CD8-positive, alpha-beta memory T cell (primary cell): ENCODE data around the gene TENM3. TPM values are rescaled to one million over a fixed set of nuclear protein-coding genes. Genes with fewer than 3 reads are reported as not detected.

ENCODE experiments used
- CTCF ChIA-PET: fragments of 350-600 bp; sonication (Branson Sonifier 250); formaldehyde crosslinking; loops from one replicate; lab custom pipeline; 2021; ENCODE audit warnings: antibody characterized with exemption; lab: Charles Lee
- POLR2A ChIA-PET: fragments of 350-600 bp; sonication (Branson Sonifier 250); formaldehyde crosslinking; loops from one replicate; lab custom pipeline; 2021; ENCODE audit warnings: antibody characterized with exemption; lab: Charles Lee
- DNase-seq, 5 donors: peaks; one replicate each; pipeline versions ENCODE4 v3.0.0 to v3.0.0-alpha.2; 2020 to 2022; ENCODE audit warnings: mixed read lengths in 1 of 5
- H3K27ac ChIP-seq: one replicate; pipeline ENCODE4 v1.7.0; 2013; ENCODE audit warnings: low read depth, mild to moderate bottlenecking, low read length, moderate library complexity
- H3K27me3 ChIP-seq: 2 replicates; pipeline ENCODE4 v1.7.0; 2013; ENCODE audit warnings: low read length, mild to moderate bottlenecking; ENCODE audit not compliant: insufficient read depth, poor library complexity, severe bottlenecking
- H3K36me3 ChIP-seq: 2 replicates; pipeline ENCODE4 v1.7.0; 2013; ENCODE audit warnings: mild to moderate bottlenecking, low read length, moderate library complexity; ENCODE audit not compliant: insufficient read depth
- H3K4me1 ChIP-seq: 2 replicates; pipeline ENCODE4 v1.7.0; 2013; ENCODE audit warnings: mild to moderate bottlenecking, low read length, moderate library complexity; ENCODE audit not compliant: insufficient read depth
- H3K4me3 ChIP-seq: 2 replicates; pipeline ENCODE4 v1.7.0; 2013; ENCODE audit warnings: mild to moderate bottlenecking, low read length
- H3K9me3 ChIP-seq: 2 replicates; pipeline ENCODE4 v1.7.0; 2013; ENCODE audit warnings: mild to moderate bottlenecking, low read length
- H3K27ac Mint-ChIP-seq, 8 donors: one replicate each; pipeline ENCODE4 v1.8.0; 2020 to 2021; ENCODE audit warnings: mixed read lengths in 8 of 8, mild to moderate bottlenecking in 6 of 8, inconsistent platforms in 3 of 8, moderate library complexity in 3 of 8
- H3K27me3 Mint-ChIP-seq, 2 donors: one replicate each; pipeline ENCODE4 v1.8.0; 2020 to 2021; ENCODE audit warnings: mixed read lengths in 2 of 2, mild to moderate bottlenecking in 1 of 2, moderate library complexity in 1 of 2
- H3K36me3 Mint-ChIP-seq, 3 donors: one replicate each; pipeline ENCODE4 v1.8.0; 2020 to 2021; ENCODE audit warnings: mixed read lengths in 3 of 3, inconsistent platforms in 1 of 3, mild to moderate bottlenecking in 1 of 3
- H3K4me1 Mint-ChIP-seq, 3 donors: one replicate each; pipeline ENCODE4 v1.8.0; 2020 to 2021; ENCODE audit warnings: mixed read lengths in 3 of 3, inconsistent platforms in 1 of 3, mild to moderate bottlenecking in 1 of 3
- H3K4me3 Mint-ChIP-seq, 7 donors: one replicate each; pipeline ENCODE4 v1.8.0; 2020 to 2021; ENCODE audit warnings: mixed read lengths in 7 of 7, mild to moderate bottlenecking in 6 of 7, moderate library complexity in 4 of 7, inconsistent platforms in 2 of 7
- H3K9me3 Mint-ChIP-seq, 5 donors: one replicate each; pipeline ENCODE4 v1.8.0; 2020 to 2022; ENCODE audit warnings: mixed read lengths in 5 of 5, mild to moderate bottlenecking in 3 of 5, moderate library complexity in 2 of 5, inconsistent platforms in 1 of 5
- polyA plus RNA-seq: library from polyadenylated mRNA; unstranded; fragments of 300-500 nt; fragmentation: Illumina TruSeq; gene quantifications from one replicate; pipeline ENCODE4 v1.2.3, GENCODE V29; 2021
- total RNA-seq, 2 experiments: library from RNA; stranded (reverse); gene quantifications; one replicate each; pipeline ENCODE4 v1.2.3, GENCODE V29; 2021

TENM3 gene
- total and polyA plus RNA-seq, 3 experiments from 2014 or later: not detected

DNA sequence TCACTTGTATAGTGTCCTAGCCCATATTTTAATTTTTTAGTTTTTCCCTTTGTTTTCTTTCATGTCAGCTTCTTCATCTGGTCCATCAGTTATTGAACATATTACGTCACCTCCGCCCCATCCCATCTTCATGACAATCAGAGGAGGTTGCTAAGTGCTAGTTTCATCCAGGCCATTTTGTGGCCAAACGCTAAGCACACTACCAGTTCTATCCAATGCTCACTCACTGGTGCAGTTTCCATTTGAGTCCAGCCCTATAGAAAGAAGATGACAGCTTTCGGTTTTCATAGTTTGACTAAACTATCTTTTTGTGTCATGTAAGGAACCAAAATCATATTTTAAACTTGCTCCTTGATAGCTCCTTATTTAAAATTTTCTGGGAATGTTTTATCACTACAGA lies 304.2 kb downstream of the TENM3 start:
- no peaks in the 10 kb centered on the region for H3K36me3 Mint-ChIP-seq
- Histone ChIP-seq H3K27ac (no peak overlapping the region), H3K4me3 (no peak overlapping the region), H3K9me3 (no peaks in the 10 kb centered on the region), H3K27me3 (no peaks in the 10 kb centered on the region), H3K36me3 (no peaks in the 10 kb centered on the region), H3K4me1 (no peaks in the 10 kb centered on the region)
- peaks cover 3 to 16% of the 10 kb centered on the region in 2 donors for H3K27me3 Mint-ChIP-seq
- H3K4me3 Mint-ChIP-seq: no peak overlapping the region
- H3K9me3 Mint-ChIP-seq: no peaks in the 10 kb centered on the region
- no peak overlapping the region for H3K27ac Mint-ChIP-seq
- ChIA-PET POLR2A (no interaction called here), CTCF (no interaction called here)
- no peak for DNase-seq
- H3K4me1 Mint-ChIP-seq: no peaks in the 10 kb centered on the region

DNA sequence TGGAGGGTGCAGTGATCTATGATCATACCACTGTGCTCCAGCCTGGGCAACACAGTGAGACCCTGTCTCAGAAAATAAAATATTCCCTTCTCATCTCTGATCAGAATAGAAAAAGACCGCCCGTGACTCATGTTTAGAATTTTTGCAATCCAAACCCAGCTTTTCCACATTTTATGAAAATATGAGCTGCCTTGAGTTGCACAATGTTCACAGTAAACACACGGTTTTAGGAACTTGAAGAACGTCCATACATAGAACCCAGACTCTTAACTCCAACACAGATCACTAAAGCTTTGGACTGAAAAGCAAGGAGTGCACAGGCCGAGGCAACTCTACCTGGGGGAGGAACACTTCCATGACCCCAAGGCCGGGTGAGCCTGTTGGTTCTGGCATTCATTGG lies 305.0 kb downstream of the TENM3 start:
- H3K36me3 Mint-ChIP-seq: no peaks in the 10 kb centered on the region
- CTCF ChIA-PET: no interaction called here
- no peak overlapping the region for H3K27ac Mint-ChIP-seq
- Histone ChIP-seq H3K4me3 (no peak overlapping the region), H3K27me3 (no peaks in the 10 kb centered on the region), H3K4me1 (no peaks in the 10 kb centered on the region), H3K9me3 (no peaks in the 10 kb centered on the region), H3K36me3 (no peaks in the 10 kb centered on the region), H3K27ac (no peak overlapping the region)
- DNase-seq: no peak
- H3K9me3 Mint-ChIP-seq: no peaks in the 10 kb centered on the region
- POLR2A ChIA-PET: no interaction called here
- no peak overlapping the region for H3K4me3 Mint-ChIP-seq
- peaks cover 3 to 16% of the 10 kb centered on the region in 2 donors for H3K27me3 Mint-ChIP-seq
- H3K4me1 Mint-ChIP-seq: no peaks in the 10 kb centered on the region

DNA sequence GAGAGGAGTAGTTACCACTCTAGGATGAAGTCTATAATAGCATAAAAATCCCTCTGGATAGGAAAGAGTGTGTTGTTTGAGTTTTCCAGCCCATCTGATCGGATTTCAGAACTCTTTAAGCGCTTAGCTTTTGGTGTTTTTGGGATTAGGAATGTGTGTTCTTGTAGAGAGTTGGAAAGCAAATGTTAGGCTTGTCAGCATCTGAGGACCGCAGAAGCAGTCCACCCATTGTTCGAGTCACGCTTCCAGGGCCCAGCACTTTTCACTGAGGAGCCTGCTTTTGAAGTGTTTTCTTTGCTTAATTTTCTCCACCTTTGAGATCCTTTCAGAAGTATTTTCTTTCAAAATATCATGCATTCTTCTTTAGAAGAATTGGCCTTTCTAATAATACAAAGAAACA lies 306.2 kb downstream of the TENM3 start:
- Histone ChIP-seq H3K27me3 (no peaks in the 10 kb centered on the region), H3K4me3 (no peak overlapping the region), H3K4me1 (no peaks in the 10 kb centered on the region), H3K27ac (no peak overlapping the region), H3K9me3 (no peaks in the 10 kb centered on the region), H3K36me3 (no peaks in the 10 kb centered on the region)
- Mint-ChIP-seq H3K9me3 (no peaks in the 10 kb centered on the region), H3K4me3 (no peak overlapping the region), H3K36me3 (no peaks in the 10 kb centered on the region), H3K27me3 (peaks cover 2 to 21% of the 10 kb centered on the region in 2 donors), H3K4me1 (no peaks in the 10 kb centered on the region), H3K27ac (no peak overlapping the region)
- ChIA-PET CTCF (no interaction called here), POLR2A (no interaction called here)
- no peak for DNase-seq

DNA sequence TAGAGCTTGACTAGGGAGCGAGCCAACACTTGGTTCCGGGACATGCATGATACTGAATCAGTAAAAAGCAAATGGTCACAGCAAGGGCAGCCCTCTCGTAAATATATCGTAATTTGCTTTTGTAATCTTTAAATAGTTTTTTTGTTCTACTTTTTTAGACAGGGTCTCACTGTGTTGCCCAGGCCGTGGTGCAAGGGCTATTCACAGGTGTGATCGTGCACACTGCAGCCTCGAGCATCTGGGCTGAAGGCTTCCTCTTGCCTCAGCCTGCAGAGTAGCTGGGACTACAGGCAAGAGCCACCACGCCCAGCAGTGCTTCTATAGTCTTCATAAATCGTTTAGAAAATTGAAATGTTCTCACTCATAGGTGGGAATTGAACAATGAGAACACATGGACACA lies 309.7 kb downstream of the TENM3 start:
- H3K36me3 ChIP-seq: no peaks in the 10 kb centered on the region
- CTCF ChIA-PET: no interaction called here

DNA sequence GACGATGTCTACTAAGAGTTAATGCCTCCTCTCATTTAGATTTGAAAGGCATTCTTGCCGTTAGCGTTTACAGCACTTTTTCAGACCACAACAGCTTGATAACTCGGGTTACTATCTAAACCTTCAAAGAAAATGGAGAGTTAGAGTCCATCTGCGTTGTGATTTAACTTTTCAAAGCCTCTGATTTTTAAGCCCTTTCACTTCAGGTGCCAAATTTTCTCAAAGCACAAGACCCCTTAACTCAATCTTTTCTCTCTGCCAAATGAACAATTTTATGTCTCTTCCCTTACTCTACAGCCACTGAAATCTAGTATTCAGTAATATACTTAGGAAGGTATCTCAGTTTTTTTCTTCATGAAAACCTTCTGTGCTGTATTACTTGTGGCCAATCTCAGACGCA lies 310.5 kb downstream of the TENM3 start:
- H3K4me1 Mint-ChIP-seq: no peaks in the 10 kb centered on the region

More for the DNA sequence above, 309.7 kb downstream of the TENM3 start:
- Mint-ChIP-seq H3K9me3 (no peaks in the 10 kb centered on the region), H3K4me3 (no peak overlapping the region), H3K27ac (no peak overlapping the region), H3K27me3 (peaks cover 2 to 22% of the 10 kb centered on the region in 2 donors), H3K36me3 (no peaks in the 10 kb centered on the region), H3K4me1 (no peaks in the 10 kb centered on the region)
- POLR2A ChIA-PET: no interaction called here
- no peak for DNase-seq
- no peaks in the 10 kb centered on the region for H3K9me3 ChIP-seq
- no peaks in the 10 kb centered on the region for H3K27me3 ChIP-seq
- no peak overlapping the region for H3K4me3 ChIP-seq
- H3K27ac ChIP-seq: no peak overlapping the region
- no peaks in the 10 kb centered on the region for H3K4me1 ChIP-seq

DNA sequence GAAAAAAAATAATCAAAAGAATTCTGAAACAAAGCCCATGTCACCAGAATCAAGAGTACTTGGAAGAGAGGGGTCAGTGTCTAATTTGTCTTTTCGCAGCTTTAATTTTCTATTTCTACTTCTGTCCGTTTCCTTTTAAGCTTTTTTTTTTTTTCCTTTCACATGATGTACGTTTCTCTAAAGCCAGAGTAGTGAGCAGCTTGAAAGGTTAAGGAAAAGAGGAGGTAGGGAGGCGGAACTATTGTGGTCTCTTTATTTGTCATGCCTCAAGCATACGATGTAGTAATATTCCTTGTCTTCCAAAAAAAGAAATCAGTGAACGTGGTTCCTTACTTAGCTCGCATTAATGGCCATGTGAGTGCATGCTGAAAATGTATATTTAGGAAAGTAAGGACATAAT lies 311.5 kb downstream of the TENM3 start:
- CTCF ChIA-PET: no interaction called here
- Histone ChIP-seq H3K9me3 (no peaks in the 10 kb centered on the region), H3K27me3 (no peaks in the 10 kb centered on the region), H3K36me3 (no peaks in the 10 kb centered on the region), H3K4me3 (no peak overlapping the region), H3K4me1 (no peaks in the 10 kb centered on the region), H3K27ac (no peak overlapping the region)
- POLR2A ChIA-PET: no interaction called here
- Mint-ChIP-seq H3K4me1 (no peaks in the 10 kb centered on the region), H3K4me3 (no peak overlapping the region), H3K27ac (no peak overlapping the region), H3K36me3 (no peaks in the 10 kb centered on the region), H3K27me3 (peaks cover 0 to 16% of the 10 kb centered on the region in 2 donors), H3K9me3 (peaks cover 0 to 2% (median 0%) of the 10 kb centered on the region in 5 donors)
- DNase-seq: no peak

More for the DNA sequence above, 310.5 kb downstream of the TENM3 start:
- Mint-ChIP-seq H3K9me3 (peaks cover 0 to 2% (median 0%) of the 10 kb centered on the region in 5 donors), H3K36me3 (no peaks in the 10 kb centered on the region), H3K27ac (no peak overlapping the region), H3K27me3 (peaks cover under 1 to 18% of the 10 kb centered on the region in 2 donors), H3K4me3 (no peak overlapping the region)
- Histone ChIP-seq H3K27ac (no peak overlapping the region), H3K4me3 (no peak overlapping the region), H3K27me3 (no peaks in the 10 kb centered on the region), H3K4me1 (no peaks in the 10 kb centered on the region), H3K36me3 (no peaks in the 10 kb centered on the region), H3K9me3 (no peaks in the 10 kb centered on the region)
- no peak for DNase-seq
- ChIA-PET CTCF (no interaction called here), POLR2A (no interaction called here)

DNA sequence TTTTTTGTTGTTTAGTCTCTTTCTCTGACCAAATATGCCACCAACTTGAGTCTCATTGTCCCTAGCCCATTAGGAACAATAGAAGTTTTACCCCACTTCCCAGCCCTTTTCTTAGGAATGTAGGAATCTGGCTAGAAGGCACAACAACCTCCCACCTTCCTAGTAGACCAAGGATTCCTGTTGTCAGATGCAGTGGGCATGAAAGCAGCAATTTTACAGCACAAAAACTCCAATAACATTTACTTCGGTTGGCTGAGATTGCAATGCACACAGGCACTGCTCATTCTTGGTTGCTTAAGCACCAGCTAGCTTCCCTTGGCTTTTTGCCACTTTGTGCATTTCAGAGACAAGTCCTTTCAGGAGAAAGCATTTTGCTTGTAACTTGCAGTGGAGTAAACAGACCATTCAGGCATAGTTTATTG lies 312.8 kb downstream of the TENM3 start:
- Mint-ChIP-seq H3K27me3 (peaks cover 2 to 25% of the 10 kb centered on the region in 2 donors), H3K4me1 (no peaks in the 10 kb centered on the region), H3K36me3 (no peaks in the 10 kb centered on the region), H3K4me3 (no peak overlapping the region), H3K27ac (no peak overlapping the region), H3K9me3 (peaks cover 0 to 2% (median 0%) of the 10 kb centered on the region in 5 donors)
- Histone ChIP-seq H3K36me3 (no peaks in the 10 kb centered on the region), H3K27ac (no peak overlapping the region), H3K4me3 (no peak overlapping the region), H3K9me3 (no peaks in the 10 kb centered on the region), H3K4me1 (no peaks in the 10 kb centered on the region), H3K27me3 (no peaks in the 10 kb centered on the region)
- POLR2A ChIA-PET: no interaction called here
- CTCF ChIA-PET: no interaction called here
- DNase-seq: no peak

DNA sequence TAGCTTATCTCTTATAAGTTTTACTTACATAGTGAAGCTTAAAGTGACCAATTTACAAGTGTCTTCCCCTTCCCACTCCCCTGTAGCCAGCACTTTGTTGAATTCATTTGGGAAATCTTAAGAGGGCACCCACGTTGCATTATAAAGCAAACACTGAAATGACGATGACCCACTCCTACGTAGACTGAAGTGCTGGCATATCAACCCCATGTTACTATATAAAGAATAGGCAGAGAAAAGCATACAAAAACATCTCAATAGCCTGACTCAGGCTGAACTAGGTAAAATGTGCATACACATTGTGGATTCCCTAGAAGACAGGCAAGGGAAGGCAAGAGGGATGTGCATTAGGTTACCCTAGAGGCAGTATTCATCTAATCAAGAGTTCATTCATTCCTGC lies 313.4 kb downstream of the TENM3 start:
- peaks cover 2 to 22% of the 10 kb centered on the region in 2 donors for H3K27me3 Mint-ChIP-seq
- H3K9me3 Mint-ChIP-seq: peaks cover 0 to 2% (median 0%) of the 10 kb centered on the region in 5 donors
- H3K4me3 ChIP-seq: no peak overlapping the region

DNA sequence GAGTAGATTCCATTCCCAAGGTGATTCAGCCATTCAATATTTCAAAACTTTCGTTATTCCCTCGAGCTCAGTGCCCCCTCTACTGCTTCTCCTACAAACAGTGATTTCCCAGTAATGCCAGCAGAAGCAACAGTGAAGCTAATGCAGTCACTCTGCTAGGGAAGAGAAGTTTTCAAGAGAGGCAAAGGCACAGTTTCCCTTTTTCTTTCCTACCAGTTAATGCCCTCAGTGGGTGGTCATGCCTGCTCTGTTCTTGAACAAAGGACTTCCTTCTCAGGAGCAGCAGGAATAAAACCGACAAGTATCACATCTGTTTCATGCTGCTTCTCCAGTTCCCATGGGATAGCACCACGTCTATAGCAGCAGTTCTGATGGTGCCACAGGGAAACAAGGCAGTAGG lies 317.2 kb downstream of the TENM3 start:
- DNase-seq: no peak
- Histone ChIP-seq H3K36me3 (no peaks in the 10 kb centered on the region), H3K9me3 (no peaks in the 10 kb centered on the region), H3K27me3 (no peaks in the 10 kb centered on the region), H3K27ac (no peak overlapping the region), H3K4me1 (no peaks in the 10 kb centered on the region), H3K4me3 (no peak overlapping the region)
- Mint-ChIP-seq H3K9me3 (peaks cover 0 to 2% (median 0%) of the 10 kb centered on the region in 5 donors), H3K27me3 (peaks cover 10 to 28% of the 10 kb centered on the region in 2 donors), H3K4me3 (no peak overlapping the region), H3K4me1 (no peaks in the 10 kb centered on the region), H3K27ac (no peak overlapping the region), H3K36me3 (no peaks in the 10 kb centered on the region)
- ChIA-PET POLR2A (no interaction called here), CTCF (no interaction called here)

More for the DNA sequence above, 313.4 kb downstream of the TENM3 start:
- Histone ChIP-seq H3K4me1 (no peaks in the 10 kb centered on the region), H3K27ac (no peak overlapping the region), H3K27me3 (no peaks in the 10 kb centered on the region), H3K36me3 (no peaks in the 10 kb centered on the region), H3K9me3 (no peaks in the 10 kb centered on the region)
- Mint-ChIP-seq H3K27ac (peak overlapping the region in 1 of 8 donors; percentile 5), H3K4me1 (no peaks in the 10 kb centered on the region), H3K4me3 (no peak overlapping the region), H3K36me3 (no peaks in the 10 kb centered on the region)
- ChIA-PET CTCF (no interaction called here), POLR2A (no interaction called here)
- DNase-seq: no peak
